Forelimb muscle (tissue), 1 donor: Measurements from ENCODE around the gene MRPS7. TPM values are rescaled to one million over a fixed set of nuclear protein-coding genes. Genes with fewer than 3 reads are reported as not detected.
"Not testable (repeated sequence)": the region's sequence is repeated elsewhere in the genome, so short reads cannot be mapped to it uniquely, and the experiment has no call there.

ENCODE experiments used
- DNase-seq: peaks from one replicate; pipeline ENCODE4 v3.0.0-alpha.2; 2013; ENCODE audit warnings: low read depth
- polyA plus RNA-seq: library from polyadenylated mRNA; unstranded; fragments of 120-200 nt; gene quantifications from one replicate; pipeline ENCODE4 v1.2.1, GENCODE V29; 2013; ENCODE audit not compliant: insufficient read length

MRPS7 gene
- polyA plus RNA-seq, 1 donor: 65.0 TPM

- no peak for DNase-seq
Measured at GRCh38 chr17:75244133-75244866, 17.4 kb upstream of the MRPS7 start.

- no peak for DNase-seq
Measured at GRCh38 chr17:75245011-75245410, 16.7 kb upstream of the MRPS7 start.

GRCh38 chr17:75246404-75246803 is 15.3 kb upstream of the MRPS7 start:
- DNase-seq: no peak

GRCh38 chr17:75249564-75249963 is 12.1 kb upstream of the MRPS7 start:
- DNase-seq: no peak

GRCh38 chr17:75250009-75250471 is 11.6 kb upstream of the MRPS7 start:
- no peak for DNase-seq

- no peak for DNase-seq
Measured at GRCh38 chr17:75252039-75252816, 9.5 kb upstream of the MRPS7 start.

- DNase-seq: not testable (repeated sequence)
Measured at GRCh38 chr17:75255954-75256698, 5.6 kb upstream of the MRPS7 start.

GRCh38 chr17:75257228-75257627 is 4.5 kb upstream of the MRPS7 start:
- not testable (repeated sequence) for DNase-seq

GRCh38 chr17:75260641-75261335 is 891 bp upstream of the MRPS7 start:
- DNase-seq: no peak

- DNase-seq: no peak
Measured at GRCh38 chr17:75262112-75262606, 480 bp downstream of the MRPS7 start.

- no peak for DNase-seq
Measured at GRCh38 chr17:75263055-75263454, 1.4 kb downstream of the MRPS7 start.

- DNase-seq: no peak
Measured at GRCh38 chr17:75265614-75266315, 4.1 kb downstream of the MRPS7 start.

- DNase-seq: no peak
Measured at GRCh38 chr17:75266316-75267152, 4.9 kb downstream of the MRPS7 start.

- DNase-seq: no peak
Measured at GRCh38 chr17:75267153-75267410, 5.4 kb downstream of the MRPS7 start.

GRCh38 chr17:75267411-75268232 is 5.9 kb downstream of the MRPS7 start:
- no peak for DNase-seq

- DNase-seq: no peak
Measured at GRCh38 chr17:75269844-75270217, 8.2 kb downstream of the MRPS7 start.

- no peak for DNase-seq
Measured at GRCh38 chr17:75270218-75270965, 8.7 kb downstream of the MRPS7 start.

- no peak for DNase-seq
Measured at GRCh38 chr17:75270966-75271232, 9.2 kb downstream of the MRPS7 start, which contains the start of gene MIF4GD. MIF4GD (minus strand) TSS chr17:75271231; CDS start chr17:75270195, 1,036 bp downstream.
